Thyroid gland (tissue), 4 donors: ENCODE results near the gene HLCS.

ENCODE experiments used
- POLR2A ChIP-seq, 2 donors: fragments of 450-650 bp; IDR thresholded peaks; one replicate each; pipeline ENCODE4 v1.6.1; 2017; ENCODE audit warnings: antibody characterized with exemption in 2 of 2, mild to moderate bottlenecking in 2 of 2, moderate library complexity in 1 of 2
- TF ChIP-seq, protein P1 (sequence below), 6 experiments: fragments of 200-600 bp in 3 of 6; fragments of 450-650 bp in 3 of 6; sonication (generic) in 3 of 6; IDR thresholded peaks; one replicate each; pipeline ENCODE4 v1.5.1; 2016 to 2019; ENCODE audit warnings: antibody characterized with exemption in 6 of 6, mild to moderate bottlenecking in 2 of 6, inconsistent platforms in 1 of 6, moderate library complexity in 1 of 6

DNA sequence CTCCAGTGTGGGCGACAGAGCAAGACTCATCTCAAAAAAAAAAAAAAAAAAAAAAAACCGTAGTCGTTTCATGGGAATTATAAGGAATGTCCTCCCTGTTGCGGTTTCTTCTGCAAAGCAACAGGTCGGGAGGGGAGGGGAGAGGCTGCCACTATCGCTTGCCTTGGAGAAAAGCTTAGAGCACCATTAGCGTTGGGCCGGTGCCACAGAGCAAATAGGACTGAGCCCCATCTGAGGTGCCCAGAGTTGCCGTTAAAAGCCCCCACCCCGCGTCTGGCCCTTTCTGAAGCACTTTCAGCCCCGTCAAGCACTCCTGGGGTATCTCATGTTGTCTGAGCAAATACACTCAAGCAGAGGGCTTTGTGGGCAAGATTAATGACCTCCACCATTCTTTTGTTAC is 42.3 kb upstream of the HLCS start:
- TF ChIP-seq, protein P1, sequence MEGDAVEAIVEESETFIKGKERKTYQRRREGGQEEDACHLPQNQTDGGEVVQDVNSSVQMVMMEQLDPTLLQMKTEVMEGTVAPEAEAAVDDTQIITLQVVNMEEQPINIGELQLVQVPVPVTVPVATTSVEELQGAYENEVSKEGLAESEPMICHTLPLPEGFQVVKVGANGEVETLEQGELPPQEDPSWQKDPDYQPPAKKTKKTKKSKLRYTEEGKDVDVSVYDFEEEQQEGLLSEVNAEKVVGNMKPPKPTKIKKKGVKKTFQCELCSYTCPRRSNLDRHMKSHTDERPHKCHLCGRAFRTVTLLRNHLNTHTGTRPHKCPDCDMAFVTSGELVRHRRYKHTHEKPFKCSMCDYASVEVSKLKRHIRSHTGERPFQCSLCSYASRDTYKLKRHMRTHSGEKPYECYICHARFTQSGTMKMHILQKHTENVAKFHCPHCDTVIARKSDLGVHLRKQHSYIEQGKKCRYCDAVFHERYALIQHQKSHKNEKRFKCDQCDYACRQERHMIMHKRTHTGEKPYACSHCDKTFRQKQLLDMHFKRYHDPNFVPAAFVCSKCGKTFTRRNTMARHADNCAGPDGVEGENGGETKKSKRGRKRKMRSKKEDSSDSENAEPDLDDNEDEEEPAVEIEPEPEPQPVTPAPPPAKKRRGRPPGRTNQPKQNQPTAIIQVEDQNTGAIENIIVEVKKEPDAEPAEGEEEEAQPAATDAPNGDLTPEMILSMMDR (IDR thresholded peaks at IDR 0.05): no peak
- no peak for TF ChIP-seq POLR2A (IDR thresholded peaks at IDR 0.05)
